IPS-18a (cell line): ENCODE data around the gene NSUN6.
A peak's percentile ranks its signal among the peaks of the same experiment; 100 is the strongest.
"Not testable (repeated sequence)": the region's sequence is repeated elsewhere in the genome, so short reads cannot be mapped to it uniquely, and the experiment has no call there.

Source experiments
- H3K27ac ChIP-seq: one replicate; pipeline ENCODE4 v1.5.1; 2013; ENCODE audit warnings: low read length
- H3K27me3 ChIP-seq: one replicate; pipeline ENCODE4 v1.6.1; 2013; ENCODE audit warnings: mild to moderate bottlenecking, low read length; ENCODE audit not compliant: control insufficient read depth, insufficient read depth
- H3K36me3 ChIP-seq: one replicate; pipeline ENCODE4 v1.6.1; 2013; ENCODE audit warnings: low read depth, low read length; ENCODE audit not compliant: control insufficient read depth
- H3K4me1 ChIP-seq: one replicate; pipeline ENCODE4 v1.6.1; 2013; ENCODE audit warnings: low read depth, low read length; ENCODE audit not compliant: control insufficient read depth
- H3K4me3 ChIP-seq: one replicate; pipeline ENCODE4 v1.5.1; 2013; ENCODE audit warnings: low read length
- H3K9ac ChIP-seq: one replicate; pipeline ENCODE4 v1.6.1; 2013; ENCODE audit warnings: mild to moderate bottlenecking, low read length, moderate library complexity
- H3K9me3 ChIP-seq: one replicate; pipeline ENCODE4 v1.6.1; 2013; ENCODE audit warnings: low read depth, low read length; ENCODE audit not compliant: control insufficient read depth

The NSUN6 gene

GRCh38 chr10:18658271-18659124 is 7.1 kb upstream of the NSUN6 start:
- Histone ChIP-seq H3K36me3 (peaks cover 4% of the 10 kb centered on the region), H3K27me3 (no peaks in the 10 kb centered on the region), H3K27ac (peak overlapping the region; percentile 87), H3K9ac (peak overlapping the region; percentile 97), H3K4me3 (peak overlapping the region; percentile 99), H3K4me1 (peaks cover 21% of the 10 kb centered on the region), H3K9me3 (no peaks in the 10 kb centered on the region)

- no peak overlapping the region for H3K4me3 ChIP-seq
- no peak overlapping the region for H3K27ac ChIP-seq
- H3K27me3 ChIP-seq, result no peaks in the 10 kb centered on the region
- H3K9ac ChIP-seq, result no peak overlapping the region
- H3K9me3 ChIP-seq, result no peaks in the 10 kb centered on the region
- H3K36me3 ChIP-seq, result peaks cover 3% of the 10 kb centered on the region
- peaks cover 19% of the 10 kb centered on the region for H3K4me1 ChIP-seq
Observed at GRCh38 chr10:18656724-18657123, 5.3 kb upstream of the NSUN6 start.

- Histone ChIP-seq H3K9me3 (no peaks in the 10 kb centered on the region), H3K4me1 (peaks cover 8% of the 10 kb centered on the region), H3K9ac (no peak overlapping the region), H3K36me3 (peaks cover 3% of the 10 kb centered on the region), H3K27me3 (no peaks in the 10 kb centered on the region), H3K4me3 (no peak overlapping the region), H3K27ac (no peak overlapping the region)
Observed at GRCh38 chr10:18653112-18653511, 1.7 kb upstream of the NSUN6 start.

GRCh38 chr10:18650404-18650997 is 886 bp downstream of the NSUN6 start:
- H3K4me3 ChIP-seq, result peak overlapping the region; percentile 98
- H3K9ac ChIP-seq, result peak overlapping the region; percentile 89
- peaks cover 24% of the 10 kb centered on the region for H3K36me3 ChIP-seq
- H3K4me1 ChIP-seq, result peaks cover 7% of the 10 kb centered on the region
- no peaks in the 10 kb centered on the region for H3K27me3 ChIP-seq
- no peak overlapping the region for H3K27ac ChIP-seq
- no peaks in the 10 kb centered on the region for H3K9me3 ChIP-seq

GRCh38 chr10:18649364-18649959 is 1.9 kb downstream of the NSUN6 start:
- H3K4me3 ChIP-seq, result peak overlapping the region; percentile 98
- peak overlapping the region; percentile 89 for H3K9ac ChIP-seq
- H3K9me3 ChIP-seq, result no peaks in the 10 kb centered on the region
- no peaks in the 10 kb centered on the region for H3K27me3 ChIP-seq
- H3K4me1 ChIP-seq, result peaks cover 7% of the 10 kb centered on the region
- H3K27ac ChIP-seq, result peak overlapping the region; percentile 31
- peaks cover 26% of the 10 kb centered on the region for H3K36me3 ChIP-seq

- Histone ChIP-seq H3K27me3 (no peaks in the 10 kb centered on the region), H3K4me3 (no peak overlapping the region), H3K36me3 (peaks cover 26% of the 10 kb centered on the region), H3K9me3 (no peaks in the 10 kb centered on the region), H3K27ac (no peak overlapping the region), H3K9ac (no peak overlapping the region), H3K4me1 (peaks cover 7% of the 10 kb centered on the region)
Observed at GRCh38 chr10:18647945-18648344, 3.4 kb downstream of the NSUN6 start.

GRCh38 chr10:18647151-18647550 is 4.2 kb downstream of the NSUN6 start:
- Histone ChIP-seq H3K9me3 (no peaks in the 10 kb centered on the region), H3K27me3 (no peaks in the 10 kb centered on the region), H3K4me1 (peaks cover 5% of the 10 kb centered on the region), H3K4me3 (no peak overlapping the region), H3K27ac (no peak overlapping the region), H3K36me3 (peaks cover 26% of the 10 kb centered on the region), H3K9ac (no peak overlapping the region)

- not testable (repeated sequence) for H3K4me3 ChIP-seq, H3K36me3 ChIP-seq, H3K9ac ChIP-seq, H3K9me3 ChIP-seq, H3K27ac ChIP-seq, H3K27me3 ChIP-seq, H3K4me1 ChIP-seq
Observed at GRCh38 chr10:18639719-18640118, 11.7 kb downstream of the NSUN6 start.

- H3K27ac ChIP-seq, H3K9ac ChIP-seq, H3K4me1 ChIP-seq, H3K4me3 ChIP-seq, H3K36me3 ChIP-seq, H3K27me3 ChIP-seq, H3K9me3 ChIP-seq: not testable (repeated sequence)
Observed at GRCh38 chr10:18637400-18637799, 14.0 kb downstream of the NSUN6 start.

GRCh38 chr10:18635995-18636394 is 15.4 kb downstream of the NSUN6 start:
- H3K4me1 ChIP-seq, result no peaks in the 10 kb centered on the region
- no peak overlapping the region for H3K4me3 ChIP-seq
- no peak overlapping the region for H3K27ac ChIP-seq

GRCh38 chr10:18632500-18632899 is 18.9 kb downstream of the NSUN6 start:
- H3K36me3 ChIP-seq, H3K4me1 ChIP-seq, H3K4me3 ChIP-seq, H3K9me3 ChIP-seq, H3K27me3 ChIP-seq, H3K27ac ChIP-seq, H3K9ac ChIP-seq: not testable (repeated sequence)

More at GRCh38 chr10:18635995-18636394, 15.4 kb downstream of the NSUN6 start:
- no peaks in the 10 kb centered on the region for H3K9me3 ChIP-seq
- H3K36me3 ChIP-seq, result peaks cover 3% of the 10 kb centered on the region
- H3K27me3 ChIP-seq, result no peaks in the 10 kb centered on the region
- no peak overlapping the region for H3K9ac ChIP-seq
